G401.6 (cell line): ENCODE results near the gene SEC14L5.

Experiments used
- FAIRE-seq: peaks from 2 replicates; lab custom pipeline; 2012; peaks lifted over from hg19 to GRCh38; lab: Jason Lieb, UNC

The SEC14L5 gene

DNA sequence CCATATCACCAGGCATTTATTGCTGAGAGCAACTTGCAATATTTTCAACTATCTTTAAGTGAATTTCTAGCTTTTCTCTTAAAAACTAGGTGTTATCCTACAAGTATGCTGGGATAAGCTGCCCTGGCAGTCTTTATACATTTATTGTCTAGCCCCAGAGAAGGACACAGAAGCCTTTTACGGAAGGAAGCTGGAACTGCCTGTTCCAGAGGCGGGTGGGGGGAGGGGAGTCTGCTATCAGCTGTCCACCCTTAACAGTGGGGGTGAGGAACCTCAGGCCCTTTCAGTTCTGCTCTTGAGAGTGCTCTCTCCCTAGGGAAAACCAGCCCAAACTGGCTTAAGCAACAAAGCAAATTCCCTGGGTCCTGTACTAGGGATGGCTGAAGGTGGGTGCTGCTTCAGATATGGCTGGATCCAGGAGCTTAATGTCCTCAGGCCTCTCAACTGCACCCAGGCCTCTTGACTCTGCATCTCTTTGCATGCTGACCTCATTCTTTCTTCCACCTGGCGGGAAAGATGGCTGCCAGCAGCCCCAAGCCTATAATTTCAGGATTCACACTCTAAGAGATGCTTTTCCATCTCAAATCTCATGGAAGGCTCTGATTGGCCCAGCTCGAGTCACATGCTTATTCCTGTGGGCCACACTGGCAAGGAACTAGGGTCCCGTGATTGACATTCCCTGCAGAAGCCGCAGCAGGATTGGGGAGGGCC is 59.0 kb downstream of the SEC14L5 start:
- FAIRE-seq = no peak

DNA sequence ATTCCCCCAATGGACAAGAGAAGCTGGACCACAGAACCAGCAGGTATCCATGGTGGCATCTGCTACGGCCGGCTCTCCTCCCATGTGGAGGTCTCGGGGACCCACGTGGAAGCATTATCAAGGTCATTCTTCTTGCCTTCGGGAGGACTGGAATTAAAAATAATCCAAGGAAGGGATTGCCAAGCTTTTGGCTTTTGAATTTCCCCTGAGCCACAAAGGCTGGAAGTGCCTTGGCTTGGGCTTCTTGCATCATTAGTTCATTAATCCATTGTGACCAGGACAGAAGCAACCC is 59.5 kb downstream of the SEC14L5 start:
- no peak for FAIRE-seq

DNA sequence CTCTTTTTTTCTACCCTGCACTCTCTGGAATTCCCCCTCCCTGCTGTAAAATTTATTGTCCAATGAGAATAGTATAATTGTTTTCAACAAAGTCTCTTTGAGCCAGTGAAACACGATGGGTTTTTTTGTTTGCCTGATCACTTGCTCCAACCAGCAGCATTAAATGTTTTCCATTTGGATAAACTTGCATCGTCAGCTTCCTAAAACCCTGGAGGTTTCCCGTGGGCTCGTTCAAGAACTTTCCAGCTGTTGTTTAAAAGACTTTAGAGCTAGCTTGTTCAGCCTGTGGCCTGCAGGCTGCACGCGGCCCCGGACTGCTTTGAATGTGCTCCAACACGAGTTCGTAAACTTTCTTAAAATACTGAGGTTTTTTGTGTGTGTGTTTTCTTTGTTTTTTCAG is 60.7 kb downstream of the SEC14L5 start:
- no peak for FAIRE-seq

DNA sequence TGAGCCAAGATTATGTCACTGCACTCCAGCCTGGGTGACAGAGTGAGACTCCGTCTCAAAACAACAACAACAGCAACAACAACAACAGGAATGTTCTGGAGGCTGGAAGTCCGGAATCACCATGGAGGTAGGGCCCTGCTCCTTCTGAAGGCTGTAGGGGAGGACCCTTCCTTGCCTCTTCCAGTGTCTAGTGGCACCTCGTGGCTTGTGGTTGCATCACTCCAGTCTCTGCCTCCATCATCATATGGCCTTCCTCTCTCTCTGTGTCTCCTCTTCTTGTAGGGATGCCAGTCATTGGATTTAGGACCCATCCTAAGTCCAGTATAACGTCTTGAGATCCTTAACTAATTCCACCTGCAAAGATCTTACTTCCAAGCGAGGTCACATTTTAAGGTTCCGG is 61.6 kb downstream of the SEC14L5 start:
- FAIRE-seq = no peak

DNA sequence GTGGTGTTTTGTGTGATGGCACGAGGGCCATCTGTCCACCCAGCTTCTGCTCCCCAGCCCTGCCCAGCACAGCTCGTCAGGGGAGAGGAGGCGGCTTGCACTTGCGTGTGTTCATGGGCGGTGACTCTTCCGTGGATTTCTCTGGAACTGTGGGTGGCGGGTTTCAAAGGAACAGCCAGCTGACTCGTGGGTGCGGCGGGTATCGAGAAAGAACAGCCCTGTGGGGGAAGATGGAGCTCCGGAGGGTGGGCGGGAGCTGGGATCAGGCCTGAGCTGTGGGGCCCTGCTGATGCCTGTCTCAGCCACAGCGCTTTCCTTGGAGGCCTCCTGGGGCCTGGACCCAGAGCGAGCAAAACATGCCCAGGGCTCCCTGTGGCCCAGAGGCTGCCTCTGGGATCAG is 62.4 kb downstream of the SEC14L5 start:
- no peak for FAIRE-seq

DNA sequence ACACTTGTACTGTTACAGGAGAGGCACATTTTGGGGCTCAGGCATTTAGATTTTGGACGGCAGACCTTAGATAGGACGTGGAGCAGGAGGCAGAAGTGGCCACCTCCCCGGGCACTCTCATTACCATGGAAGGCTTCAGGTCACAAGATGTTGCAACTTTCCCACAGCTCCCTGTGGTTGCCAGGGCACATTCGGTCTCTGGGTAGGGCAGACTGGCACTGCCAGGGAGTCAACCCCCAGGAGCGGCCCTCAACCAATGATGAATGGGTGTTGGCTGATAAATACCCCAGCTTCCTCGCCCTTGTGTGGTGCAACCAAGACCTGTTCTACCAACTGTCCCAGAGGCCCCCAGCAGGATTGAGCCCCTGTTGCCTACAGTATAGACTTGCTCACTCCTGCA is 64.4 kb downstream of the SEC14L5 start:
- FAIRE-seq = no peak

DNA sequence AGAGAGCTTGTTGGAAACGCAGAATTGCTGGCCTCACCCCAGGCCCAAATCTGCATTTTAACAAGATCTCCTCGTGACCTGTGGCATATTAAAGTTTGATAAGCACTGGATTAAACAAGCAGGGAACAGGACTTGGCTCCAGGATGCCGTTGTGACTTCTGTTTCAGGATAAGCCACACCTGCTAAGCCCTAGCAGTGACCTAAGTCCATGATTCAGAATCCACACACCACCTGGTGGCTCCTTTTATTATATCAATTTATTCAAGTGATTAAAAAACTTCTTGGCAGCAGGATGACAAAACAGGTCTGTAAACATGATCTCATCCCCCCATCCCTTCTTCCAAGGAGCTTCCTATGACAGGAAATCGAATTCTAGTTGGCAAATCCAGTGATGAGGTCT is 66.5 kb downstream of the SEC14L5 start:
- no peak for FAIRE-seq

DNA sequence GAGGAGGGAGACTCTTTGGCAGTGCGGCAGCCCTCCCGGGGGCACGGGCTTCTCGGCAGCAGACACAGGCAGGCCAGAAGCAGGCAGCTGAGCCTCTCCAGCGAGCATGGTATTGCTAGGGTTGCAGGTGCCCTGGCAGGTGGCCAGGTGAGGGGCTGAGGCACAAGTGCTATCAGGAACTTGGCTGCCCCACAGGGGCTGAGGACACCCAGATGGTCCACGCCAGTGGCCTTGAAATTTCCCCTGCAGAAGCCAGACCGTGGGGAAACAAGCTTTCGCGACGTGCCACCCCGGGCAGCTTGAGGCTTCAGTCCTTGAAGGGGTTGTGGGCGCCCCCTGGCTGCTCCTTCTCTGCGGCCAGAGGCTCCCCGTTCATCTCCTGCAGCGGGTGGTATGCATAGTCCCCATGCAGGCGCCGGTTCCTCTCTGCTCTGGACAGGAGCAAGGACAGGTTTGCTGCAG is 67.1 kb downstream of the SEC14L5 start:
- FAIRE-seq = no peak

DNA sequence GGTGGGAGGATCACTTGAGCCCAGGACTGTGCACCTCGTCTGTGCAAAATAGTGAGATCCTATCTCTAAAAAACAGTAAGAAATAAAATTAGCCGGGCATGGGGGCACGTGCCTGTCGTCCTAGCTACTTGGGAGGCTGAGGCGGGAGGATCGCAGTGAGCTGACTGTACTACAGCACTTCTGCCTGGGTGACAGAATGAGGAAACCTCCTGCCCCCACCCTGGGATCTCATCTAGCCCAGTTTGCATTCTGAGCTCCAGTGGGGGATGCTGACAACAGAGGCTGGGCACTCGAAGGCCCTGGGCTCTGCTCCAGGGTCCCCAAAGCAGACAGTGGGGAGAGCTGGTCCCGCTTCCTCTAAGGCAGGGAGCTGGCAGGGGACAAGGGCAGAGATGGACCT is 68.5 kb downstream of the SEC14L5 start:
- FAIRE-seq = no peak

DNA sequence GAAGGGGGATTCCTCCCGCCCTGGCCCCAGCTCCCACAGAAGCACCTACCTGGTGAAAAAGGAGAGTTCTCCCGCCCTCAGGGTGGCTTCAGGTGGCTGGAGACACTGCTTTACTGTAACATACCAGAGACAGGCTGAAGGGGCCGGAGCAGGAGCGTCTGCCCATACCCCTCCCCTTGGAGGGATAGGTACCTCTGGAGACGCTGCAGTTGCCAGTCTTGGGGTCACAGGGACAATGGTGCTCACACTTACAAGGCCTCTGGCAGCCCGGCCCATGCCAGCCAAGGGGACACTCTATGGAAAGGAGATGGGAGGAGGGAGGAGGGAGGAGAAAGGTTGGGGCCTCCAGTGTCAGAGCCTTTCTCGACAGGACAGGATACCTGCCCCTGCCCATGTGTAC is 69.0 kb downstream of the SEC14L5 start:
- no peak for FAIRE-seq

DNA sequence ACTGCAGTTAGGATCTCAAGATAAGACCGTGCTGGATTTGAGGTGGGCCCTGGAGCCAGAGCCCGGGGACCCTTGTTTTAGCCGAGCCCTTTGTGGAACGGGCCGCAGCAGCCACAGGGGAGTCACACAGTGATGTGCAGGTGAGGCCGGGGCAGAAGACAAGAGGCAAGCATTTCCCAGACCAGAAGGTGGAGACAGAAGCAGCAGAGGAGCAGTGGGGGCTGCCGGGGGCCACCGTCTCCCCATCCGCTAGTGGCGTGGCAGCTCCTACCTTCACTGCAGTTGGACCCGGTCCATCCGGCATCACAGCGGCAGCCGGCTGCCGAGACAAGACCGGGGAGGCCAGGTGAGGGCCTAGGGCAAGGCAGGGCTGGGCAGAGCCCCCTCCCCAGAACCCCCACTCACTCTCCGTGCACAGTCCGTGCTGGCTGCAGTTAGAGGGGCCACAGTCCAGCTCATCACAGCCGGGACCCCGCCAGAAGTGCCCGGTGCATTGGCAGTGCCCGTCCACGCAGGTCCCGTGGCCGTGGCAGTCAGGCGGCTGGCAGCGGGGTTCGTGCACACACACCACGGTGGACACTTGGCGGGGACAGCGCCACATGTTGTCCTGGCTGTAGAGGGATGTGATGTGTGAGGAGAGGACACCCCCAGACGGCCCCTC is 69.6 kb downstream of the SEC14L5 start:
- FAIRE-seq = no peak

DNA sequence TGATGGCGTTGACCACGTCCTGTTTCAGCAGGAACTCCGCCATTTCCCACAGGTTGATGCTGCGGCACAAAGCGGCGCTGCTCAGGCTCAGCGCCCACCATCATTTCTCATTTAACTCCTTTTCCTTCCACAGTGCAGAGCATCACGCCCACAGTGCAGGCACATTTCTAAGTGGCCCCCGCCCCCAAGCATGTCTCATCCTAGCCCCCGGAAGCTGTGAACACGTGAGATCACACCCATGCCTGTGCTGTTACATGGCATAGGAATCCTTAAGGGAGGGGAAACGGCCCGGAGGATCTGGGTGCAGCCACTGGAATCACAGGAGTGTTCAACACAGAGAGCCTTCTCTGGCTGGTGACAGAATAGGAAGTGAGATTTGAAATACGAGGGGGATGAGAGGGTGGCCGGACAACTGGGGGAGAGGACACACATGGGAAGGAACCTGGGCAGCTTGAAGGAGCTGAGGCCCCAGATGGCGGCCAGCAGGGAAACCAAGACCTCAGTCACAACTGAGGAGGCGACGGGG is 70.9 kb downstream of the SEC14L5 start:
- no peak for FAIRE-seq

DNA sequence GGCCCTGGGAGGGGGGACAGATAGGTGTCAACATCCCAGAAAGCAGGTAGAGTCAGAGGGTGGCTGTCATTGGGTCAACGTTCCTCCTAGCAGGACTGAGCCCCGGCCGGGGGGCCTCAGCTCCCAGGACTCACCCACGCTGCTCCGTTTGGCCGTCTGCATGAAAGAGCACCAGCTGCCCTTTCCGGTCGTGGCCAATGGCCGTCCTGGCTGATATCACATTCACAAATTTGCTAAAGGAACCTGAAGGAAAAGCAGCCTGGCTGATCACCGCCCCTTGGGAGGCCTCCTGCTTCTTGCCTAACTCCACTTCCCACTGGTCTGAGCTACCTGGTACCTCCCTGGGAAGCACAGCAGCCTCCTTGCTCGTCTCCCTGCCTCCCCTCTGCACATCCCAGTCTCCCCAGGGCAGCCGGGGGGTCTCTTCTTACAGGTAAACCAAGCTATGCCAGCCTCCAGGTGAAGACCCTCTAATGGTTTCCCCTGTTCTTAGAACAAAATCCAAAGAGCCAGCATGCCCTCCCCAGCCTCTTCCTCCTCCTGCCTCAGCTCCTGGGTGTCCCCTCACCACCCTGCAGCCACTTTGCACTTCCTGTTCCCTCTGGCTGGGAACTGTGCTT is 72.2 kb downstream of the SEC14L5 start:
- no peak for FAIRE-seq

DNA sequence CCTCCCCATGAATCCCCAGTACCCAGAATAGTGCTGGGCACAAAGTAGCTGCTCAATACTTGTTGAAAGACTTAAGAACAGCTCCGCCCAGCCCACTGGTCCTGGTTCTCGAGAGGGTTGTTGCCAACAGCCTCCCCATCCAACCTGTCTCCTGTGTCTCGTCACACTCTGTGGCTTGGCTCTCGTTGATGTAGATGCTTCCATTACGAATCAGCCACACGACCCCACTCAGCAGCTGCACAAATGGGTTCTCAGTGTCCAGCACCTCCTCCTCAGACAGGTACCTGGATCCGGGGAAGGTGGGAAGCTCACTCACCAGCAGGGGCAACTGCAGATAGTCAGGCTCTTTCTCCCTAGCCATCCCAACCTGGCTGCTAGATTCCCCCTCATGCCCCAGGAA is 73.5 kb downstream of the SEC14L5 start:
- FAIRE-seq = no peak

DNA sequence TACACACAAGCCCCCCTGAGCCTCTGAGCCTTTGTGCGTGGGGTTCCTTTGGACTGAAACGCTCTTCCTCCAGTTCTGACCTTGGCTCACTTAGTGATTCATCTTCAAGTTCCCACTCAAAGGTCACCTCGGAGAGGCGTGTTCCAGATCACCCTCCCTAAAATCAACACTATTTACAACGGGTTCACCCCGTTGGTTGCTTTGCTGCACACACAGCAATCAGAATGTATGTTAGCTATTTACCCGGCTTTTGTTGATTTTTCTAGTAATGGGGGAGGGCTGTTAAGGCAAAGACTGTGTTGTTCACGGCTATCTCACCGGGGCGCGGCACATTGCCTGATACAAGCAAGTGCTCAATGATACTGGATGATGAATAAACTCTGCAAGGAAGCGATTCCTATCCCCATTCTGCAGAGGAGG is 74.6 kb downstream of the SEC14L5 start:
- no peak for FAIRE-seq

DNA sequence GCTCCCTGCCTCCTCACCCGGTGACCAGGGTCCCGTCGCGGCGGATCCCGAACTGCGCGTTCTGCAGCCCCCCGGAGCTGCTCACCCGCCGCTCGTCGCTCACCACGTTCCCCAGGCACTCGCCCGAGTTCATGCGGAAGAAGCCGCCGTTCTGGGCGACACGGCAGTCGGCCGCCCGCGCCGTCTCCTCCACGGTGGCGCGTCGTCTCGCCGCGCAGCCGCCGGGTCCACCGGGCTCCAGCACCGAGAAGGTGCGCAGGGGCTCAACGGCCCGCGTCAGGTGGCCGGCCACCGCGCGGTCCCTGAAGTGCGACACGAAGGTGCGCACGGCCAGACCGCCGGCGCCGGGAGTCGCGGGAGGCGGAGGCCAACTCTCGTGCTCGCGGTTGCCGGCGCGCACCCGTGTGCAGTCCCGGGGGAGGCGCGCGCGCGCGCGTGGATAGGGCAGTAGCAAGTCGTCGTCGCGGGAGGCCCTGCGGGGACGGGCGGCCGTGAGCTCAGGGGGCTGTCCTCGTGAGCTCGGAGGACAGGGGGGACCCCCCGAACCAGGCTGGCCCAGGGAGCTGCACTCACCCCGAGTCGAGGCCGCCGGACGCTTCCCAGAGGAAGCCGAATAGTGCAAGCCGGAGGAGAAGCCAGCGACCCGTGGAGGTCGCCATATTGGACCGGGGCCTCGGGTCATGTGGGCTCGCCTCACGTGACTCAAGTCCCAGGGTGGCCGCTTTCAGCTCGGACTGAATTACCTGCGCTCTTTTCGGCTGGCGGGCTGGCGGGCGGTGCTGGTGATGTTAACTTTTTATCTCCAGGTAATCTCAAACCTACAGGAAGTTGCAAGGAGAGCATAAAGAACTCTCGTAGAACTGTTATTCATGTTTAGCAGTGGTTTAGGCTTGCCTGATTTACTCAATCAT is 75.4 kb downstream of the SEC14L5 start, which contains the start of gene NAGPA:
Gene NAGPA, minus strand, starts transcription at position 680 of the 911 bp plus-strand sequence. Its CDS starts 21 bp downstream, at position 659.
- no peak for FAIRE-seq

DNA sequence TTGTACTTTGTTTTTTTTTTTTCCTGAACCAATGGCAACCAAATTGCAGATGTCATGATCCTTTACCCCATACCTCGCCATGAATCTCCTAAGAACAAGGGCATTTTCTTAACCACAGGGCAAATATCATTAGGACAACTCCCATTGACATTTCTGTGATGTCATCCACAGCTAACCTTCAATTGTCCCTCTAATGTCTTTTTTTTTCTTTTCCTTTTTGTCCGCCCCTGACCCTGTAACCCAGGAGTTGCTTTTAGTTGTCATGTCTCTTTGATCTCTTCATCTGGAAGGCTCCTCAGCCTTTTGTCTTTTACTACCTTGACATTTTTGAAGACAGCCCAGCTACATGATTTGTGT is 76.0 kb downstream of the SEC14L5 start:
- no peak for FAIRE-seq

DNA sequence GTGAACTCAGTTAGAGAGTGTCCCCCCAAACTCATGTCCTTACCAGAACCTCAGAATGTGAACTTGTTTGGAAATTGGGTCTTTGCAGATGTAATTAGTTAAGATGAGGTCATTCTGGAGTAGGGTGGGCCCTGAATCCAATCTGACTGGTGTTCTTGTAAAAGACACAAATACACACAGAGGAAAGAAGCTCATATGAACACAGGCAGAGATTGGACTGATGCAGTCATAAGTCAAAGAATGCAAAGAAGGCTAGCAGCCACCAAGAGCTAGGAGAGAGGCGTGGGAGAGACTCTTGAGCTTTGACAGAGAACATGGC is 77.7 kb downstream of the SEC14L5 start:
- FAIRE-seq = no peak

DNA sequence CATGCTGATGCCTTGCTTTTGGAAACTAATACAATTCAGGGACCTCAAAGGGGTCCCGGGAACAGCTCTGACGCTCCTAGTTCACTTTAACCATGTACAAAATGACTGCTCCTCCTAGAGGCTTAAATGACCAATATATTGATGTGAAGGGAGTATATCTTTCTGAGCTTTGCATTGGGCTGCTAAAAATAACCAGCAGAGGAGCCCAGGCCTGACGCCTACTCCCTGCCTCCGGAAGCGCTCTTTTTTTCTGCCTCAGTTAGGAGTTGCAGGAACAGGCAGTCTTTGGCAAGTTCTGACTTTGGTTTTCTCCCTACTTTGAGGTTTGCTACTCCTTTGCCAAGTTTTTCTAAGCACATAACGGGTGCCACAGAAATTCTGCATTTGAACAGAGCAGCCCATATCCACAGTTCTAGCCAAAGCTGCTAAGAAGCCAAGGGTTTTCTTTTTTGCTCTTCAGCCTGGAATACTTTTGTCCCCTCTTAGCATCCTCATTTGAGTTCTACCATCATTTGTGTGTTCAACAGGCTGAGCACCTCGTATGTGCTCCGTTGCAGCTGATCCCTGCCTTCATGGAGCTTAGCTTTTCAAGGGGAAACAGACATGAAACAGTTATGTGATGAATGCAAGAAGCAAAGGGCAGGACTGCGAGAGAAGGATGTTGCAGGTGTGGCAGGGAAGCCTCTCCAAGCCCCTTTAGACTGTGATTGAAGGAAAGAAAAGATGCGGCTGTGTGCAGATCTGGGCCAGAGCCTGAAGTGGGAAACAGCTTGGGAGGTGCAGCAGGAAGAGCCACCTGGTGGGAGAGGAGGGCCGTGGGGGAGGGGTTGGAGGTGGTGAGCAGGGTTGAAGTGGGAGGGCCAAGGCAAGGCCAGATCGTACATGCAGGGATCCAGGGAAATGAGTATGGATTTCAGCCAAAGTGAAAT is 78.4 kb downstream of the SEC14L5 start:
- no peak for FAIRE-seq

DNA sequence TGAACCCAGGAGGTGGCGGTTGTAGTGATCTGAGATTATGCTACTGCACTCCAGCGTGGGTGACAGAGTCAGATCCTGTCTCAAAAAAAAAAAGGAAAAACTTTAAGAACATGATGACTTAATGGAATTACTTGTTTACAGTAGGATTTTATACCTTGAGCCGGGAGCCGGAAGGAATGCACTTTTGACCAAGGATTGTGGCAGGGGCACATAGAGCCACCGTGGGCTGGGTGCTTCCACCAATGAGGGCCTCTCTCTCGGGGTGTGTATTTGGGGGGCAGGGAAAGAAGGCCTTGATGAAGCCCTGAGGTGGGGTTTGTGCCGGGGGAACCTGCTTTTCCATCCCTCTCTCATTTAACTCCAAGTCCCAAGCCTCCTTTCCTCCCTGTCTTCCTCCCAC is 82.3 kb downstream of the SEC14L5 start:
- no peak for FAIRE-seq

DNA sequence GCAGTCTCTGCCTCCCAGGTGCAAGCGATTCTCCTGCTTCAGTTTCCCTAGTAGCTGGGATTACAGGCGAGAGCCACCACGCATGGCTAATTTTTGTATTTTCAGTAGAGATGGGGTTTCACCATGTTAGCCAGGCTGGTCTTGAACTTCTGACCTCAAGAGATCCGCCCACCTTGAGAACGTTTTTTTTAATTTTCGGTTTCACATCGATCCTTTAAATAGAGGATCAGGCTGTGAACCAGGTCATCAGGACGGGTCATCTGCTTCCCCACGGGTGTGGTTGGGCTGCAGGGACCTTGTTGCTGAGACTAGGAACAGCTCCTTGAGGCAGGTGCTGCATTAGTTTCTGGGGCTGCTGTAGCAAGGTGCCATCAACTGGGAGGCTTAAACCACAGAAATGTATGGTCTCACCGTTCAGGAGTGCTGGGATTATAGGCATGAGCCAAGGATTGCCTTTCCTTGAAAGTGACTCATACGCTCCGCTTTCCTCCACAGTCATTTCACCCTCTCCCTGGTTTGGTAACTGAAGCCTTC is 83.5 kb downstream of the SEC14L5 start:
- no peak for FAIRE-seq
